HepG2 (cell line): ENCODE results near the gene UBE2N. TPM values are rescaled to one million over a fixed set of nuclear protein-coding genes. Genes with fewer than 3 reads are reported as not detected.

ENCODE experiments used
- HMGXB4 ChIP-seq, 2 experiments: sonication (generic) in 1 of 2; formaldehyde crosslinking in 1 of 2; IDR thresholded peaks; 2 replicates each; pipeline versions ENCODE4 v1.4.0 to v1.6.1; 2018 to 2020; ENCODE audit warnings: missing genetic modification reagents in 2 of 2, borderline replicate concordance in 1 of 2, low read depth in 1 of 2, mild to moderate bottlenecking in 1 of 2, missing biosample characterization in 1 of 2
- HOXA3 ChIP-seq: sonication (generic); formaldehyde crosslinking; IDR thresholded peaks from 2 replicates; pipeline ENCODE4 v1.5.0; 2020; ENCODE audit warnings: missing genetic modification reagents
- JUNB ChIP-seq: sonication (generic); formaldehyde crosslinking; IDR thresholded peaks from 2 replicates; pipeline ENCODE4 v1.8.0; 2022; ENCODE audit warnings: missing genetic modification reagents, mild to moderate bottlenecking, borderline replicate concordance
- MAZ ChIP-seq, 2 experiments: sonication (generic) in 1 of 2; formaldehyde crosslinking in 1 of 2; IDR thresholded peaks; 2 replicates each; pipeline versions ENCODE4 v1.5.0 to v1.6.1; 2012 to 2020; ENCODE audit warnings: low read depth in 2 of 2, mild to moderate bottlenecking in 2 of 2, borderline replicate concordance in 1 of 2, improper control_type of control experiment in 1 of 2, low read length in 1 of 2, missing genetic modification reagents in 1 of 2, moderate library complexity in 1 of 2
- RBFOX2 ChIP-seq: fragments of 200-400 bp; formaldehyde crosslinking; IDR thresholded peaks from 2 replicates; pipeline ENCODE4 v1.6.1; 2017; ENCODE audit warnings: low read depth, mild to moderate bottlenecking, low read length
- TCF7L2 ChIP-seq: IDR thresholded peaks from 2 replicates; pipeline ENCODE4 v1.6.1; 2011; ENCODE audit warnings: mild to moderate bottlenecking, low read depth, low read length, moderate library complexity
- TOE1 ChIP-seq: sonication (generic); formaldehyde crosslinking; IDR thresholded peaks from 2 replicates; pipeline ENCODE4 v1.4.0; 2020; ENCODE audit warnings: mild to moderate bottlenecking, missing genetic modification reagents
- ZBTB43 ChIP-seq: sonication (generic); formaldehyde crosslinking; conservative IDR thresholded peaks from 2 replicates; pipeline ENCODE4 v1.4.0; 2020; ENCODE audit warnings: missing genetic modification reagents
- ZFP37 ChIP-seq: sonication (generic); formaldehyde crosslinking; IDR thresholded peaks from 2 replicates; pipeline ENCODE4 v1.4.0; 2020; ENCODE audit warnings: missing genetic modification reagents, borderline replicate concordance
- ZKSCAN8 ChIP-seq: IDR thresholded peaks from 2 replicates; pipeline ENCODE4 v1.6.1; 2016; ENCODE audit warnings: borderline replicate concordance, missing genetic modification reagents, missing compliant biosample characterization
- ZNF280D ChIP-seq: sonication (generic); formaldehyde crosslinking; IDR thresholded peaks from 2 replicates; pipeline ENCODE4 v1.5.1; 2020; ENCODE audit warnings: mild to moderate bottlenecking, missing genetic modification reagents
- ZNF431 ChIP-seq: sonication (generic); formaldehyde crosslinking; IDR thresholded peaks from 2 replicates; pipeline ENCODE4 v1.9.0; 2022; ENCODE audit warnings: missing genetic modification reagents, low read depth, mild to moderate bottlenecking, borderline replicate concordance
- ZNF451 ChIP-seq: sonication (generic); formaldehyde crosslinking; IDR thresholded peaks from 2 replicates; pipeline ENCODE4 v1.5.0; 2020; ENCODE audit warnings: mild to moderate bottlenecking, missing genetic modification reagents
- ZNF776 ChIP-seq: sonication (generic); formaldehyde crosslinking; IDR thresholded peaks from 2 replicates; pipeline ENCODE4 v1.4.0; 2020; ENCODE audit warnings: mild to moderate bottlenecking, missing genetic modification reagents
- polyA plus RNA-seq, 8 experiments: library from polyadenylated mRNA; depleted of rRNA in 3 of 8; stranded (reverse) in 7 of 8; unstranded in 1 of 8; fragments of >200 nt; fragmentation: Illumina TruSeq in 4 of 8; extraction: Trizol in 4 of 8; gene quantifications; 2 replicates each; pipeline versions ENCODE4 v1.2.1 to v1.2.3, GENCODE V29; 2011 to 2016; ENCODE audit warnings: low read depth in 4 of 8, missing spikeins in 1 of 8, mixed read lengths in 1 of 8; ENCODE audit not compliant: insufficient read depth in 1 of 8
- total RNA-seq, 5 experiments: library from RNA; depleted of rRNA; stranded (reverse); fragments of >200 nt; fragmentation: Illumina TruSeq; extraction: Trizol; gene quantifications; 2 replicates each; pipeline ENCODE4 v1.2.3, GENCODE V29; 2016; ENCODE audit warnings: low read depth in 1 of 5
- TF ChIP-seq, protein P1 (sequence below), 2 experiments: fragments of 450-650 bp in 1 of 2; sonication (generic) in 1 of 2; formaldehyde crosslinking; IDR thresholded peaks; 2 replicates each; pipeline versions ENCODE4 v1.5.0 to v1.8.0; 2020 to 2022; ENCODE audit warnings: mild to moderate bottlenecking in 1 of 2, missing genetic modification reagents in 1 of 2

UBE2N gene
- total and polyA plus RNA-seq, 2 of the 13 experiments (the other 11 are each of a cell fraction or from before 2014, with no cell fraction given) = 188 to 197 TPM

DNA sequence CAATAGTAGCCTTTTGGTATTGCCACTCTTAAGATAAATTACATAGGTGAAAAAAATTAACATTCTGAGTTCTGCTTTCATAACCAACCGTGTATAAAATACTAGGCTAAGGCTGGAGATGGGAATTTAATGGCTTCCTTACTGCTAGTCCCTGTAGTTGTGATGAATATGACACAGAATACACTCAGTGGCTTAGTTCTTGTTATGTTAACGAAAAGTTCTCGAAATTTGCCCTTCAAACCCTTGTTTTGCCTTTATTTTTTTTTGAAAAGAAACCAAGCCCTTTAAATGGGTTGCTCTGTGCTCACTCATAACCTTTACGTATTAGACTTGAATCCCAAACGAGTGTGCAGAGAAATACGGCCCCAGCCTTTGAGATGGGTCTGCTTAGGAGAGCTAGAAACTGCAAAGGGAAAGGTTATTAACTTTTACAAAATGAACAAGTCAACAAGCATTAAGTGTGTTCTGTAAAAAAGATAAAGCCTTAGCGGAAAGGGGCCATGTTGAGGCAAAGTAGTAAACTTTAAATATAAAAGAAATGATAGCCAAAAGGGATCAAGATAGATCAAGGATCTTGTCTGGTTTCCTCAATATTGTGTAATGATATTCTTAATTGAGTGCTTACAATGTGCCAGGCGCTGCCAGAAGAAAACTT, 62.3 kb downstream of the UBE2N start (continued):
- TF ChIP-seq ZNF776 (CRISPR knock-in tag) (no peak), TCF7L2 (no peak), ZBTB43 (CRISPR knock-in tag) (no peak), HMGXB4 (CRISPR knock-in tag; IDR thresholded peaks at IDR 0.05; ENCODE audit: borderline replicate concordance in 1 of 2, low read depth in 1 of 2) (no peak), MAZ (IDR thresholded peaks at IDR 0.05; ENCODE audit: borderline replicate concordance, low read depth, low read length) (no peak), MAZ (CRISPR knock-in tag; IDR thresholded peaks at IDR 0.05; ENCODE audit: low read depth) (no peak), ZNF280D (CRISPR knock-in tag) (no peak), RBFOX2 (no peak; the same call in 1 of the 2 replicates), TOE1 (CRISPR knock-in tag) (no peak), ZKSCAN8 (CRISPR knock-in tag) (no peak), JUNB (CRISPR knock-in tag) (no peak), HOXA3 (CRISPR knock-in tag) (no peak), ZNF451 (CRISPR knock-in tag) (no peak), ZNF431 (CRISPR knock-in tag) (no peak), ZFP37 (CRISPR knock-in tag) (no peak)
- TF ChIP-seq, protein P1, sequence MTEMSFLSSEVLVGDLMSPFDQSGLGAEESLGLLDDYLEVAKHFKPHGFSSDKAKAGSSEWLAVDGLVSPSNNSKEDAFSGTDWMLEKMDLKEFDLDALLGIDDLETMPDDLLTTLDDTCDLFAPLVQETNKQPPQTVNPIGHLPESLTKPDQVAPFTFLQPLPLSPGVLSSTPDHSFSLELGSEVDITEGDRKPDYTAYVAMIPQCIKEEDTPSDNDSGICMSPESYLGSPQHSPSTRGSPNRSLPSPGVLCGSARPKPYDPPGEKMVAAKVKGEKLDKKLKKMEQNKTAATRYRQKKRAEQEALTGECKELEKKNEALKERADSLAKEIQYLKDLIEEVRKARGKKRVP (CRISPR knock-in tag; IDR thresholded peaks at IDR 0.05) = no peak
